Osteocyte (in vitro differentiated cells): ENCODE measurements around the gene RPL22. TPM values are rescaled to one million over a fixed set of nuclear protein-coding genes. Genes with fewer than 3 reads are reported as not detected.

Experiments
- DNase-seq: peaks from one replicate; pipeline ENCODE4 v3.0.0; 2021; ENCODE audit warnings: mixed read lengths; ENCODE audit not compliant: unreplicated experiment; ENCODE audit errors: extremely low spot score
- H3K27ac Mint-ChIP-seq: one replicate; pipeline ENCODE4 v1.8.0; 2021; ENCODE audit warnings: mild to moderate bottlenecking, mixed read lengths; ENCODE audit not compliant: unreplicated experiment
- H3K27me3 Mint-ChIP-seq: one replicate; pipeline ENCODE4 v1.8.0; 2021; ENCODE audit warnings: mixed read lengths; ENCODE audit not compliant: unreplicated experiment
- H3K36me3 Mint-ChIP-seq: one replicate; pipeline ENCODE4 v1.8.0; 2021; ENCODE audit warnings: mixed read lengths; ENCODE audit not compliant: unreplicated experiment
- H3K4me1 Mint-ChIP-seq: one replicate; pipeline ENCODE4 v1.8.0; 2021; ENCODE audit warnings: mixed read lengths; ENCODE audit not compliant: unreplicated experiment
- H3K4me3 Mint-ChIP-seq: one replicate; pipeline ENCODE4 v1.8.0; 2021; ENCODE audit warnings: mild to moderate bottlenecking, moderate library complexity, mixed read lengths; ENCODE audit not compliant: unreplicated experiment
- H3K9me3 Mint-ChIP-seq: one replicate; pipeline ENCODE4 v1.8.0; 2021; ENCODE audit warnings: mixed read lengths; ENCODE audit not compliant: unreplicated experiment
- total RNA-seq: library from RNA; stranded (reverse); gene quantifications from 2 replicates; pipeline ENCODE4 v1.2.1, GENCODE V29; 2021
- TF ChIP-seq, protein P1 (sequence below): fragments of 200-600 bp; sonication (generic); IDR thresholded peaks from 2 replicates; pipeline ENCODE4 v1.5.0; 2021; ENCODE audit warnings: antibody characterized with exemption, mild to moderate bottlenecking, moderate library complexity

RPL22 gene
- total RNA-seq, 1 donor from 2014 or later = 373 TPM

- Mint-ChIP-seq H3K27ac (no peak overlapping the region), H3K4me1 (peaks cover 12% of the 10 kb centered on the region), H3K9me3 (no peaks in the 10 kb centered on the region), H3K36me3 (peaks cover 9% of the 10 kb centered on the region), H3K4me3 (no peak overlapping the region), H3K27me3 (no peaks in the 10 kb centered on the region)
- TF ChIP-seq, protein P1, sequence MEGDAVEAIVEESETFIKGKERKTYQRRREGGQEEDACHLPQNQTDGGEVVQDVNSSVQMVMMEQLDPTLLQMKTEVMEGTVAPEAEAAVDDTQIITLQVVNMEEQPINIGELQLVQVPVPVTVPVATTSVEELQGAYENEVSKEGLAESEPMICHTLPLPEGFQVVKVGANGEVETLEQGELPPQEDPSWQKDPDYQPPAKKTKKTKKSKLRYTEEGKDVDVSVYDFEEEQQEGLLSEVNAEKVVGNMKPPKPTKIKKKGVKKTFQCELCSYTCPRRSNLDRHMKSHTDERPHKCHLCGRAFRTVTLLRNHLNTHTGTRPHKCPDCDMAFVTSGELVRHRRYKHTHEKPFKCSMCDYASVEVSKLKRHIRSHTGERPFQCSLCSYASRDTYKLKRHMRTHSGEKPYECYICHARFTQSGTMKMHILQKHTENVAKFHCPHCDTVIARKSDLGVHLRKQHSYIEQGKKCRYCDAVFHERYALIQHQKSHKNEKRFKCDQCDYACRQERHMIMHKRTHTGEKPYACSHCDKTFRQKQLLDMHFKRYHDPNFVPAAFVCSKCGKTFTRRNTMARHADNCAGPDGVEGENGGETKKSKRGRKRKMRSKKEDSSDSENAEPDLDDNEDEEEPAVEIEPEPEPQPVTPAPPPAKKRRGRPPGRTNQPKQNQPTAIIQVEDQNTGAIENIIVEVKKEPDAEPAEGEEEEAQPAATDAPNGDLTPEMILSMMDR = no peak
- DNase-seq = no peak
Observed at GRCh38 chr1:6210591-6211355, 11.4 kb upstream of the RPL22 start.

- Mint-ChIP-seq H3K27ac (no peak overlapping the region), H3K4me1 (peaks cover 15% of the 10 kb centered on the region), H3K4me3 (peak overlapping the region; percentile 60), H3K36me3 (peaks cover 5% of the 10 kb centered on the region), H3K9me3 (no peaks in the 10 kb centered on the region), H3K27me3 (no peaks in the 10 kb centered on the region)
- no peak for DNase-seq
- TF ChIP-seq, protein P1 = no peak
Observed at GRCh38 chr1:6209661-6210580, 10.5 kb upstream of the RPL22 start.

DNA sequence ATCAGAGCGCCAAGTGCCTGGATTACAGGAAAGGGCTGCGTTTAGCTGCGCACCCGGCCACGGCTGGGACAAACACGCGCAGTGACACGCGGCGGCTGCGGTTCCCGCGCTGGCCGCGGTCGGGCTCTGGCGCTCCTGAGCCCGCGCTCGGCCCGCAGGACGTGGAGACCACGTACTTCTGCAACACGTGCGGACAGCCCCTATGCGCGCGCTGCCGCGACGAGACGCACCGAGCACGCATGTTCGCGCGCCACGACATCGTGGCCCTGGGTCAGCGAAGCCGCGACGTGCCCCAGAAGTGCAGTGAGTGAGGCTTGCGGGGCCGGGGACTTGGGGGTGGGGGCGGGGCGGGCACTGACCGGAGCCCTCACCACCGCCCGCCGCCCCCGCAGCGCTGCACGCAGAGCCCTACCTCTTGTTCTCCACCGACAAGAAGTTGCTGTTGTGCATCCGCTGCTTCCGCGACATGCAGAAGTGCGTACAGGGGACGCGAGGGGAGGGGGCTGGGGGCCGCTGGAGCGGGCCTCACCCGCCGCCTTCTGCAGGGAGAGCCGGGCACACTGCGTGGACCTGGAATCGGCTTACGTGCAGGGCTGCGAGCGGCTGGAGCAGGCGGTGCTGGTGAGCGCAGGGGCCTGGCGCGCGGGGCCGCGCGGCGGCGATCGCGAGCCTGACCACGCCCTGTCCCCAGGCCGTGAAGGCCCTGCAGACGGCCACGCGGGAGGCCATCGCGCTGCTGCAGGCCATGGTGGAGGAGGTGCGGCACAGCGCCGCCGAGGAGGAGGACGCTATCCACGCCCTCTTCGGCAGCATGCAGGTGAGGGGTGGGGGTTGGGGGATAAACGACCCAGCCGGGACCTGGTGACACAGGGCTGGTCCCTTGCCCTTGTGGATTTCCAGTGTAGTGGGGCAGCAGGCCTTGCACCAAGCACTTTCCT is 9.6 kb upstream of the RPL22 start:
- TF ChIP-seq, protein P1 = peak; percentile 49
- Mint-ChIP-seq H3K36me3 (peaks cover 5% of the 10 kb centered on the region), H3K4me1 (peaks cover 19% of the 10 kb centered on the region), H3K27me3 (no peaks in the 10 kb centered on the region), H3K4me3 (peak overlapping the region; percentile 65), H3K27ac (no peak overlapping the region), H3K9me3 (no peaks in the 10 kb centered on the region)
- DNase-seq = no peak

DNA sequence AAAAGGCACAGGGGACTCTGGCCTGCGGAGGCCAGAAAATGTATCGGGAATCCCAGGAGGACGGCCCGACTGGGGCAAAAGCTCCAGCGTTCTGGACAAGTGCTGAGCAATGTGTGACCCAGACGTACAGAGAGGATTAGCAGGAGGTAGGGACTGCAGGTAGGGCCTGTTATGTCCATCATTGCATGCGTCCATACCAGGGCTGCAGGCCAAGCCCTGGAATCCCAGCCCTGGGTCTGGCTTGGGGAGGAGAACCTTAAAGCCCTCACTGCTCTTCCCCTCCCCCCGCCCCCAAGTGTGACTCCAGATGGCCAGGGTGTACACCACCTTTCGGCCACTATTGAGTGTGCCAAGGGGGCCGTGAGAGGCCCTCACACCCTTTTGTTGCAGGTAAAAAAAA is 8.5 kb upstream of the RPL22 start:
- Mint-ChIP-seq H3K27me3 (no peaks in the 10 kb centered on the region), H3K9me3 (no peaks in the 10 kb centered on the region), H3K36me3 (peaks cover 1% of the 10 kb centered on the region), H3K4me1 (peaks cover 19% of the 10 kb centered on the region), H3K4me3 (peak overlapping the region; percentile 35), H3K27ac (no peak overlapping the region)
- TF ChIP-seq, protein P1 = no peak
- no peak for DNase-seq
